Measurements from ENCODE around the gene UBD. TPM values are rescaled to one million over a fixed set of nuclear protein-coding genes. Genes with fewer than 3 reads are reported as not detected.

UBD gene
- total RNA-seq, 1 donor from 2014 or later: 1.9 TPM

GRCh38 chr6:29598172-29598747, 38.7 kb upstream of the UBD start:
- no peak overlapping the region for H3K27ac ChIP-seq
- H3K4me3 ChIP-seq: no peak overlapping the region
- H3K27me3 ChIP-seq (ENCODE audit: low read depth): no peaks in the 10 kb centered on the region
- DNase-seq (no peak), ATAC-seq (no peak)
- H3K36me3 ChIP-seq: peaks cover 8% of the 10 kb centered on the region
- H3K4me1 ChIP-seq: no peaks in the 10 kb centered on the region
- no peak for TF ChIP-seq CTCF (IDR thresholded peaks at IDR 0.05)
- H3K9me3 ChIP-seq: no peaks in the 10 kb centered on the region
- intact Hi-C loops (cut with DNase I): no loop called here

GRCh38 chr6:29597184-29597583, 37.7 kb upstream of the UBD start:
- Histone ChIP-seq H3K4me3 (no peak overlapping the region), H3K4me1 (no peaks in the 10 kb centered on the region), H3K9me3 (no peaks in the 10 kb centered on the region), H3K27me3 (ENCODE audit: low read depth) (peaks cover 6% of the 10 kb centered on the region), H3K36me3 (no peaks in the 10 kb centered on the region), H3K27ac (no peak overlapping the region)
- intact Hi-C loops (cut with DNase I): no loop called here
- DNase-seq (no peak), ATAC-seq (no peak)
- no peak for TF ChIP-seq CTCF (IDR thresholded peaks at IDR 0.05)

- TF ChIP-seq CTCF (IDR thresholded peaks at IDR 0.05): no peak
- H3K36me3 ChIP-seq: no peaks in the 10 kb centered on the region
- H3K9me3 ChIP-seq: no peaks in the 10 kb centered on the region
- no peak overlapping the region for H3K4me3 ChIP-seq
- H3K4me1 ChIP-seq: no peaks in the 10 kb centered on the region
- ATAC-seq (no peak), DNase-seq (no peak)
- intact Hi-C loops (cut with DNase I): no loop called here
- H3K27me3 ChIP-seq (ENCODE audit: low read depth): peaks cover 10% of the 10 kb centered on the region
- no peak overlapping the region for H3K27ac ChIP-seq
Measured at GRCh38 chr6:29596381-29596900, 36.9 kb upstream of the UBD start.

- H3K9me3 ChIP-seq: no peaks in the 10 kb centered on the region
- no peaks in the 10 kb centered on the region for H3K4me1 ChIP-seq
- no peaks in the 10 kb centered on the region for H3K36me3 ChIP-seq
- no peak for DNase-seq
- H3K4me3 ChIP-seq: no peak overlapping the region
- no peak for TF ChIP-seq CTCF (IDR thresholded peaks at IDR 0.05)
- intact Hi-C loops (cut with DNase I): no loop called here
- H3K27me3 ChIP-seq (ENCODE audit: low read depth): peaks cover 10% of the 10 kb centered on the region
- no peak for ATAC-seq
- no peak overlapping the region for H3K27ac ChIP-seq
Measured at GRCh38 chr6:29593199-29593855, 33.8 kb upstream of the UBD start.

- intact Hi-C loops (cut with DNase I): no loop called here
- Histone ChIP-seq H3K27ac (no peak overlapping the region), H3K36me3 (no peaks in the 10 kb centered on the region), H3K9me3 (no peaks in the 10 kb centered on the region), H3K4me3 (no peak overlapping the region), H3K4me1 (no peaks in the 10 kb centered on the region), H3K27me3 (ENCODE audit: low read depth) (peaks cover 10% of the 10 kb centered on the region)
- no peak for TF ChIP-seq CTCF (IDR thresholded peaks at IDR 0.05)
- no peak for ATAC-seq
- no peak for DNase-seq
Measured at GRCh38 chr6:29591677-29592076, 32.1 kb upstream of the UBD start.
